GM18873 (cell line): Measurements from ENCODE around the gene GZMM.
"Not testable (repeated sequence)": the region's sequence is repeated elsewhere in the genome, so short reads cannot be mapped to it uniquely, and the experiment has no call there.

Source experiments
- ATAC-seq: cut with Tn5 transposase; IDR thresholded peaks from one replicate; pipeline ENCODE4 v1.9.1; 2021; ENCODE audit warnings: mild to moderate bottlenecking, moderate library complexity, moderate number of reproducible peaks; ENCODE audit not compliant: unreplicated experiment, low FRiP score

Gene GZMM

GRCh38 chr19:580274-580835 lies 36.5 kb downstream of the GZMM start:
- ATAC-seq: no peak

- no peak for ATAC-seq
Observed at GRCh38 chr19:581399-582111, 37.7 kb downstream of the GZMM start.

- no peak for ATAC-seq
Observed at GRCh38 chr19:582497-583197, 38.8 kb downstream of the GZMM start.

DNA sequence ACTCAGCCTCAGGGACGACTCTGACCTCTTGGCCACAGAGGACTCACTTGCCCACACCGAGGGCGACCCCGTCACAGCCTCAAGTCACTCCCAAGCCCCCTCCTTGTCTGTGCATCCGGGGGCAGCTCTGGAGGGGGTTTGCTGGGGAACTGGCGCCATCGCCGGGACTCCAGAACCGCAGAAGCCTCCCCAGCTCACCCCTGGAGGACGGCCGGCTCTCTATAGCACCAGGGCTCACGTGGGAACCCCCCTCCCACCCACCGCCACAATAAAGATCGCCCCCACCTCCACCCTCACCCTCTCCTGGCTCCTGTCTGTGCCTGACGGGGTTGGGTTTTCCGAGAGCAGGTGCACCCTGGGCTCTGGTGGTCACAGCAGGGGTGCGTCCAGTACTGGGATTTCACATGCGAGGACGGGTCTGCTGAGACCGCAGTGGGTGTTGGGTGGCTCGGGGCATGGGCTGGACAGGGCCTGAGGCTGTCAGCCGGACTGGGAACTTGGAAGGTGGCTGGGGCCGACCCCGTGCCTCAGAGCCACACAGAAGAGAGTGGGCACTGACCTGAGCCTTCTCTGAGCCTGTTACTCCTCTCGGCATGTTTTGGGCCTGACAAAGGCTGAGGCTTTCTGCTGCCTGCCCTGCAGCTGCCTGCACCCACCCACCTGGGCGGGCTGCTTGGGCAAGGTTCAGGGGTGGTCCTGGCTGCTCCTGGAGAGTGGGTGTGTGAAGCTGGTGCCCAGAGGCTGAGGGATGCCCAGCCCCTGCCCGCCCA lies 39.5 kb downstream of the GZMM start:
- no peak for ATAC-seq

DNA sequence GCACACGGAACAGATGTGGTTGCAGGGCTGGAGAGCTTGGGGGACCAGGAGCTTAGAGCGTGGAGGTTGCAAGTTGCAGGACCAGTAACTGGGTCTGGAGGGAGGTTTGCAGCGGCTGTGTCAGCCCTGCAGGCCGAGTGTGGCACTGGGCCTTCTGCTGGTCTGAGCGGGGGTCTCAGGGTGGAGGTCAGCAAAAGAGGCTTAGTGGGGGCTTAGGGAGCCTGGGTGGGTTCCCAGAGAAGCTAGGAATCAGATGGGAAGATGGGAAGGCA lies 40.1 kb downstream of the GZMM start:
- no peak for ATAC-seq

- no peak for ATAC-seq
Observed at GRCh38 chr19:584240-585001, 40.6 kb downstream of the GZMM start.

GRCh38 chr19:585146-585545 lies 41.3 kb downstream of the GZMM start:
- ATAC-seq: not testable (repeated sequence)

DNA sequence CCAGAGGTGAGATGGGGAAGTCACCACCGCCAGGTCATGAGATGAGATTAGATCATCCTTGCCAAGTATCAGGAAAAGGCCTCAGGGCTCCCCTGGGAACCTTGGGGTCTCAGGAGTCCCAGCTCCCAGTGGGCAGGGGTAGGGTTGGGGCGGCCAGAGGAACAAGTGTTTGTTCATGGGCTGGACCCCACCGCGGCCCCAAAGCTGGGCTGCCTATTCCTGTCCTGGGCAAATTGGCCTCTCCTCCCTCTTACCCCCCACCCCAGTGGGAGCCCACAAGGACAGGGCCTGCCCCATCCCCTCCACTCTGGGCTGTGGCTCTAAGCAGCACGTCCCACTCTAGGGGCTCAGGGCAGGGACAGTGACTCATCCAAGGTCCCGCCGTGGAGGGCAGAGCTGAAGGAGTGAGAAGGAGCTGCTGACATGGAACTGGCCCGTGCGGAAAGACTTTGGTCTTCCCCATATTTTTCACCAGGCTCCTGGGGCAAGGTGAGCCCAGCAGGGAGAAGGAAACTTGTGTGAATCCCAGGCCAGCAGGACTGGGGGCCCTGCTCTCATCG lies 41.8 kb downstream of the GZMM start:
- ATAC-seq: no peak

DNA sequence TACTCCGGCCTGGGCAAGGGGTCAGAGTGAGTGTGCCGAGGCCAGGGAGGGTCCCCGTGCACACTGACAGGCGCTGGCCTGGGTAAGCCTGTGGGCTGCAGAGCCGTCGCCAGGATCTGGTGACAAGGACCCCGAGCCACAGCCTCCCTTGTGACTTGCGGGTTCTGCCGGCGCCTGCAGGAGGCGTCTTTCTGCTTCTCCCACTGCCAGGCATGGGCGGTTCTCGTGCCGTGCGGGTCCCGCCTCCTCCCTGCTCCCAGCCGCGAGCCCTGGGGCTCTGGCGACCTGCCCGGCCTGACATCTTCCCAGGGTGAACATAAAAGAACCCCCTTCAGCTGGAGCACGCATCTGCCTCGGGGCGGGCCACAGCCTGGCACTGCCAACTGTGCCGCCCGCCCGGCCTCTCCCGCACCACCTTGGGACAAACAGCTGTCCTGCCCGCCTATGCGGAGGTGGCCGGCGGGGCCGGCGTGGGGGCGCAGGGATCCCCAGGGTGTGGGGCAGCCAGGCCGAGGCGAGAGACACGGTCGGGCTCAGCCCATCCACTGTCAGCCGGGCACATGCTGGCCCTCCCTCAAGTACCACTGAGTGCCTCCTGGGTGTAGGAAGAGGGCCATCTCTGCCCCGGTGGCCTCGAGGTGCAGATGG lies 44.4 kb downstream of the GZMM start:
- no peak for ATAC-seq

GRCh38 chr19:588741-589692 lies 45.2 kb downstream of the GZMM start:
- ATAC-seq: no peak

GRCh38 chr19:589693-590395 lies 46.0 kb downstream of the GZMM start, which contains the start of gene HCN2:
HCN2 (plus strand) TSS chr19:589881; CDS start chr19:589946, 65 bp downstream.
- ATAC-seq: no peak

- ATAC-seq: no peak
Observed at GRCh38 chr19:590396-590745, 46.5 kb downstream of the GZMM start.

DNA sequence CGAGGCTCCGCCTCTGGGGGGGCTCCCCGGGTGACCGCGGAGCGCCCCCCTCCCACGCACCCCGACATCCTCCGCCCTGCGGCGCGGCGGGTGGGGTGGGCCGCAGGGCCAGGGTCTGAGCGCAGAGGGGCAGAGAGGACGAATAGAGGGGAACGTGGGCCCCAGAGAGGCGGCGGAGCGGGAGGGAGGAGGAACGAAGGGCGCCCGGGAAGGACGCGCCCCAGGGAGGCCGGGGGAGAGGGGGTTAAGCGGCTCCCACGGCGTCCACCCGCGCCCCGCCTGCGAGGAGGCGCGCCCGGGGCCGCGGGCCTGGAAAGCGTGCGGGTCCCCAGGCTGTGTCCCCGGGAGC lies 46.9 kb downstream of the GZMM start:
- no peak for ATAC-seq

DNA sequence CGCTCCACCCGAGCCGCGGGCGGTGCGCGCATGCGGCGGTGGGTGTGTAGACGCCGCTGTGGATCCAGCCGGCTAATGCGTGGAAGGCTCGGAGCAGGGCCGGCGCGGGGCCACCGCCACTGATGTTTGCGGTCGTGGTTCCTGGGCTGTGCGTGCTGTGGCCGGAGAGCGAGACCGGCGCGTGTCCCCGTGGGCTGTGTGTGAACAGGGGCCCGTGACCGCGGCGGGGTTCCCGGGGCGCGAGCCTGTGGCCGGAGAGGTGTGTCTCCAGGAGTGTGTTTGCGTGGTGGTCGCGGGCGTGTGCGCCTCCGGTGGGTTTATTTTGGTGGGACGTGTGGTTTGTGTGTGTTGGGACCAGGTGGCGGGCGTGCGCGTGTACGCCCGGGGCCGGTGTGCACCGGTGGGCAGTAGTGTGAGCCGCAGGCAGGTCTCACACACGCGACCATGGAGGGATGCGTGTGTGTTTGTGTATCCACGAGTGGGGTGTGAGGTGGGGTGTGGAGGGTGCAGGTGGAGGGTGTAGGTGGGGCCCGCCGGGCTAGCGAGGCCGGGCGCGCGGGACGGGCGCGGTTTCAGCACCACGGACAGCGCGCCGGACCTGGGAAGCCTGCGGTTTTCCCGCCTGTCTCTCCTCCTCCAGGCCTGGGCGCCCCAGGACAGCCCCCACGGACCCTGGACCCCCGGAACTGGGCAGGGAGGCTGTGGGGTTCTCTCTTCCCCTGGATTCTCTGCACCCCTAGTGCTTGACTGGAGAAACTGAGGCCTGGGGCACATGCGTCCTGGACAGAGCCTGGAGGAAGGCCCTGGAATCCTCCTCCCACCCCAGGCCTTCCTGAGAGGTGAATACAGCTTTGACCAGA lies 47.5 kb downstream of the GZMM start:
- no peak for ATAC-seq

- no peak for ATAC-seq
Observed at GRCh38 chr19:592101-592500, 48.2 kb downstream of the GZMM start.

GRCh38 chr19:593055-593454 lies 49.2 kb downstream of the GZMM start:
- no peak for ATAC-seq

DNA sequence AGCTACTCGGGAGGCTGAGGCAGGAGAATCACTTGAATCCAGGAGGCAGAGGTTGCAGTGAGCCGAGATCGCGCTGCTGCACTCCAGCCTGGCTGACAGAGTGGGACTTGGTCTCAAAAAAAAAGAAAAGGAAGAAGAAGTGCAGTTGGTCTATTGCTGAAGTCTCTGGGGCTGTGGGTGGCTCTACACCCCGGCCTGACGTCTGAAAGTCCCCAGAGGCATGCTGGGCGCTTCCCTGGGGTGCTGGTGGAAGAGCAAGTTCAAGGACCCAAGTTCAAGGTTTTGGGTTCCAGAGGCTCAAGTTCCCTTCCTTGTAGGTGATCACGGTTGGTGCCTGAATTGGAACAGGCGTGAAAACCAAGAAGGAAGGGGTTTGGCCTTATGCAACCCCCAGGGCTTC lies 49.7 kb downstream of the GZMM start:
- ATAC-seq: no peak
